CD4-positive, CD25-positive, alpha-beta regulatory T cell (primary cell): ENCODE measurements around the gene SLC25A23. TPM values are rescaled to one million over a fixed set of nuclear protein-coding genes. Genes with fewer than 3 reads are reported as not detected.
"Not testable (repeated sequence)": the region's sequence is repeated elsewhere in the genome, so short reads cannot be mapped to it uniquely, and the experiment has no call there.

Experiments used
- ATAC-seq, 2 donors: fragments of 150-1000 bp; cut with Tn5 transposase; one replicate each; pipeline ENCODE4 v1.10.0; 2021; ENCODE audit warnings: low read depth in 2 of 2, moderate number of reproducible peaks in 2 of 2, moderate library complexity in 1 of 2
- DNase-seq, 3 donors: peaks; one replicate each; pipeline versions ENCODE4 v3.0.0 to v3.0.0-alpha.2; 2012 to 2022; ENCODE audit warnings: mixed read lengths in 1 of 3
- H3K27ac ChIP-seq: one replicate; pipeline ENCODE4 v1.7.0; 2013; ENCODE audit warnings: mild to moderate bottlenecking, low read length; ENCODE audit not compliant: insufficient read depth, poor library complexity, severe bottlenecking
- H3K27me3 ChIP-seq: one replicate; pipeline ENCODE4 v1.7.0; 2013; ENCODE audit warnings: low read length; ENCODE audit not compliant: control insufficient read depth, insufficient read depth
- H3K36me3 ChIP-seq: one replicate; pipeline ENCODE4 v1.7.0; 2013; ENCODE audit warnings: mild to moderate bottlenecking, low read length, moderate library complexity; ENCODE audit not compliant: control insufficient read depth, insufficient read depth
- H3K4me1 ChIP-seq: 2 replicates; pipeline ENCODE4 v1.7.0; 2013; ENCODE audit warnings: mild to moderate bottlenecking, low read length; ENCODE audit not compliant: insufficient read depth, control insufficient read depth, poor library complexity, severe bottlenecking
- H3K4me3 ChIP-seq: one replicate; pipeline ENCODE4 v1.7.0; 2013; ENCODE audit warnings: low read depth, mild to moderate bottlenecking, low read length, moderate library complexity
- H3K9me3 ChIP-seq, 2 experiments: 1 replicate in 1 of 2; 2 replicates in 1 of 2; pipeline ENCODE4 v1.7.0; 2013; ENCODE audit warnings: low read length in 2 of 2, mild to moderate bottlenecking in 1 of 2, moderate library complexity in 1 of 2; ENCODE audit not compliant: control insufficient read depth in 2 of 2
- H3K27ac Mint-ChIP-seq, 3 donors: one replicate each; pipeline ENCODE4 v1.8.0; 2020 to 2022; ENCODE audit warnings: mild to moderate bottlenecking in 3 of 3, mixed read lengths in 3 of 3, moderate library complexity in 2 of 3
- H3K27me3 Mint-ChIP-seq: one replicate; pipeline ENCODE4 v1.8.0; 2022; ENCODE audit warnings: mild to moderate bottlenecking, mixed read lengths
- H3K36me3 Mint-ChIP-seq: one replicate; pipeline ENCODE4 v1.8.0; 2020; ENCODE audit warnings: mixed read lengths
- H3K4me1 Mint-ChIP-seq, 4 donors: one replicate each; pipeline ENCODE4 v1.8.0; 2020 to 2022; ENCODE audit warnings: mixed read lengths in 4 of 4, mild to moderate bottlenecking in 1 of 4
- H3K4me3 Mint-ChIP-seq, 4 donors: one replicate each; pipeline ENCODE4 v1.8.0; 2020 to 2022; ENCODE audit warnings: mild to moderate bottlenecking in 4 of 4, mixed read lengths in 4 of 4, moderate library complexity in 3 of 4
- H3K9me3 Mint-ChIP-seq, 7 donors: one replicate each; pipeline ENCODE4 v1.8.0; 2020 to 2022; ENCODE audit warnings: mixed read lengths in 7 of 7, mild to moderate bottlenecking in 3 of 7, moderate library complexity in 2 of 7
- polyA plus RNA-seq, 4 donors: library from polyadenylated mRNA; unstranded; fragments of 300-500 nt; fragmentation: Illumina TruSeq; gene quantifications; one replicate each; pipeline ENCODE4 v1.2.3, GENCODE V29; 2021
- total RNA-seq: library from RNA; stranded (reverse); gene quantifications from one replicate; pipeline ENCODE4 v1.2.3, GENCODE V29; 2022

Gene SLC25A23
- total RNA-seq (10.9 TPM), polyA plus RNA-seq (10 to 100 TPM in 2 of 4 donors, 1 to 10 TPM in 2; 6.6 to 14.7 (median 11.1) TPM)

- Mint-ChIP-seq H3K36me3 (peaks cover 14% of the 10 kb centered on the region), H3K9me3 (peaks cover 0 to 9% (median 1%) of the 10 kb centered on the region in 7 donors), H3K4me1 (peaks cover 5 to 33% (median 18%) of the 10 kb centered on the region in 4 donors), H3K4me3 (peak within 1 kb of the TSS; percentile 94 to 98 (median 96)), H3K27me3 (peaks cover 4% of the 10 kb centered on the region), H3K27ac (peak within 1 kb of the TSS; percentile 27 to 93 (median 91))
- Histone ChIP-seq H3K27ac (peak within 1 kb of the TSS; percentile 84), H3K4me1 (peaks cover 29% of the 10 kb centered on the region), H3K27me3 (no peaks in the 10 kb centered on the region), H3K4me3 (peak within 1 kb of the TSS; percentile 87), H3K9me3 (peaks cover 2 to 10% of the 10 kb centered on the region in 2 experiments), H3K36me3 (no peaks in the 10 kb centered on the region)
- peak in 2 of 3 donors; percentile 55 to 74 for DNase-seq
- no peak for ATAC-seq
These were observed at the start of gene SLC25A23 for GRCh38 chr19:6459262-6460098. Gene SLC25A23, minus strand, starts transcription at chr19:6459792. Its CDS starts 164 bp downstream, at chr19:6459628.

- H3K27ac Mint-ChIP-seq = peak overlapping the region in 1 of 3 donors; percentile 43
- H3K4me3 Mint-ChIP-seq, H3K9me3 ChIP-seq, H3K36me3 ChIP-seq, ATAC-seq, H3K27ac ChIP-seq, DNase-seq, H3K27me3 ChIP-seq, H3K36me3 Mint-ChIP-seq, H3K27me3 Mint-ChIP-seq, H3K4me3 ChIP-seq, H3K4me1 ChIP-seq, H3K4me1 Mint-ChIP-seq, H3K9me3 Mint-ChIP-seq: not testable (repeated sequence)
These were observed 48.6 kb upstream of the SLC25A23 start for GRCh38 chr19:6508028-6508771.

- peaks cover 40% of the 10 kb centered on the region for H3K27me3 Mint-ChIP-seq
- ATAC-seq = no peak
- Histone ChIP-seq H3K4me3 (no peak overlapping the region), H3K36me3 (no peaks in the 10 kb centered on the region), H3K27me3 (peaks cover 9% of the 10 kb centered on the region), H3K4me1 (peaks cover 19% of the 10 kb centered on the region), H3K27ac (no peak overlapping the region), H3K9me3 (no peaks in the 10 kb centered on the region)
- H3K4me1 Mint-ChIP-seq = peaks cover 0 to 19% (median 7%) of the 10 kb centered on the region in 4 donors
- H3K36me3 Mint-ChIP-seq = no peaks in the 10 kb centered on the region
- H3K27ac Mint-ChIP-seq = no peak overlapping the region
- H3K4me3 Mint-ChIP-seq = peak overlapping the region in 2 of 4 donors; percentile 41 to 64
- no peak for DNase-seq
- peaks cover 0 to 5% (median 0%) of the 10 kb centered on the region in 7 donors for H3K9me3 Mint-ChIP-seq
These were observed 44.0 kb upstream of the SLC25A23 start for GRCh38 chr19:6503407-6504201.

GRCh38 chr19:6501740-6502648 is 42.4 kb upstream of the SLC25A23 start, which contains the start of gene TUBB4A:
Gene TUBB4A, minus strand, starts transcription at chr19:6502309. Its CDS starts 97 bp downstream, at chr19:6502212.
- no peak within 1 kb of the TSS for H3K27ac ChIP-seq
- Mint-ChIP-seq H3K27me3 (peaks cover 41% of the 10 kb centered on the region), H3K4me3 (peak within 1 kb of the TSS; percentile 32 to 91 (median 74)), H3K9me3 (peaks cover 0 to 5% (median 0%) of the 10 kb centered on the region in 7 donors), H3K4me1 (peaks cover 0 to 19% (median 9%) of the 10 kb centered on the region in 4 donors), H3K27ac (peak within 1 kb of the TSS in 1 of 3 donors; percentile 79), H3K36me3 (no peaks in the 10 kb centered on the region)
- no peaks in the 10 kb centered on the region for H3K36me3 ChIP-seq
- no peaks in the 10 kb centered on the region for H3K9me3 ChIP-seq
- peak in 1 of 2 donors; percentile 3 for ATAC-seq
- H3K27me3 ChIP-seq = peaks cover 9% of the 10 kb centered on the region
- H3K4me3 ChIP-seq = no peak within 1 kb of the TSS
- DNase-seq = no peak
- H3K4me1 ChIP-seq = peaks cover 19% of the 10 kb centered on the region

- DNase-seq (no peak), ATAC-seq (no peak)
- Mint-ChIP-seq H3K4me1 (peaks cover 0 to 19% (median 9%) of the 10 kb centered on the region in 4 donors), H3K9me3 (peaks cover 0 to 5% (median 0%) of the 10 kb centered on the region in 7 donors), H3K27me3 (peaks cover 41% of the 10 kb centered on the region), H3K36me3 (no peaks in the 10 kb centered on the region), H3K4me3 (peak overlapping the region; percentile 32 to 91 (median 74)), H3K27ac (no peak overlapping the region)
- Histone ChIP-seq H3K27ac (no peak overlapping the region), H3K9me3 (no peaks in the 10 kb centered on the region), H3K4me3 (no peak overlapping the region), H3K4me1 (peaks cover 19% of the 10 kb centered on the region), H3K36me3 (no peaks in the 10 kb centered on the region), H3K27me3 (peaks cover 9% of the 10 kb centered on the region)
These were observed 41.5 kb upstream of the SLC25A23 start for GRCh38 chr19:6500837-6501739.

GRCh38 chr19:6499052-6499790 is 39.6 kb upstream of the SLC25A23 start:
- H3K4me1 Mint-ChIP-seq = peaks cover 0 to 11% (median 4%) of the 10 kb centered on the region in 4 donors
- Histone ChIP-seq H3K4me3 (no peak overlapping the region), H3K36me3 (no peaks in the 10 kb centered on the region), H3K27me3 (peaks cover 9% of the 10 kb centered on the region), H3K9me3 (no peaks in the 10 kb centered on the region), H3K27ac (no peak overlapping the region), H3K4me1 (peaks cover 14% of the 10 kb centered on the region)
- peaks cover 41% of the 10 kb centered on the region for H3K27me3 Mint-ChIP-seq
- DNase-seq (no peak), ATAC-seq (no peak)
- H3K27ac Mint-ChIP-seq = peak overlapping the region in 1 of 3 donors; percentile 64
- H3K9me3 Mint-ChIP-seq = peaks cover 0 to 5% (median 0%) of the 10 kb centered on the region in 7 donors
- H3K36me3 Mint-ChIP-seq = no peaks in the 10 kb centered on the region
- H3K4me3 Mint-ChIP-seq = peak overlapping the region in 1 of 4 donors; percentile 27
